BLaER1 treated with 17β-estradiol and CSF1 and Interleukin-3, amounts not matched to agents 10 nM and 100 nM (cell line): ENCODE measurements around the gene ACTR3.
A peak's percentile ranks its signal among the peaks of the same experiment; 100 is the strongest.

ENCODE experiments used
- H3K27ac ChIP-seq, 11 experiments: shearing (Covaris generic); formaldehyde crosslinking; 2 replicates each; pipeline ENCODE4 v1.8.1; 2022
- H3K27me3 ChIP-seq, 11 experiments: shearing (Covaris generic); formaldehyde crosslinking; 2 replicates each; pipeline ENCODE4 v1.8.1; 2022
- H3K36me3 ChIP-seq, 11 experiments: shearing (Covaris generic); formaldehyde crosslinking; 2 replicates each; pipeline ENCODE4 v1.8.1; 2022
- H3K4me1 ChIP-seq, 10 experiments: shearing (Covaris generic); formaldehyde crosslinking; 2 replicates each; pipeline ENCODE4 v1.8.1; 2022
- H3K4me2 ChIP-seq, 11 experiments: shearing (Covaris generic); formaldehyde crosslinking; 2 replicates each; pipeline ENCODE4 v1.8.1; 2022
- H3K4me3 ChIP-seq, 10 experiments: shearing (Covaris generic); formaldehyde crosslinking; 2 replicates each; pipeline ENCODE4 v1.8.1; 2022
- H3K9ac ChIP-seq, 11 experiments: shearing (Covaris generic); formaldehyde crosslinking; 2 replicates each; pipeline ENCODE4 v1.8.1; 2022
- H3K9me3 ChIP-seq, 11 experiments: shearing (Covaris generic); formaldehyde crosslinking; replicated peaks in 1 of 11; 2 replicates each; pipeline ENCODE4 v1.8.1; 2022
- H4K20me1 ChIP-seq, 11 experiments: shearing (Covaris generic); formaldehyde crosslinking; 2 replicates each; pipeline ENCODE4 v1.8.1; 2022
- Cebpa-rat ChIP-seq, 11 experiments: shearing (Covaris generic); IDR thresholded peaks; 2 replicates each; pipeline ENCODE4 v1.8.1; 2022

Gene ACTR3

DNA sequence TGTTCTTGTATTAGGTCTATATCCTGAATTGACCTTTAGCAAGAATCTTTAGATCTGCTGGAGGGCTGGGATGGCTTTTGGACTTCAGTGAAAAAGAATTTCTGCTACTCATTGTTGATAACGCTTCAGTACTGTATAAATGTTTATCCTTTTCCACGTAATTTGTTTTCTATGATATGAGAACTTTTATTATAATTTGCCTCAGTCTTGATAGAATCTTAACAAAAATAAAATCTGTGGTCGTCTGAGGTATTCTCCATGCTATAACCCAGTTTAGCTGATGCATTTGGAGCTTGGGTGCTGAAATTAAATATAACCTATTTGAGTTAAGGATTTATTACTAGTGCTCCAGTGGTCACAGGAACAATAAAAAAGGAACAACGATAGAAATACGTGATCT is 71.1 kb downstream of the ACTR3 start:
- peaks cover 23 to 95% (median 49%) of the 10 kb centered on the region in 11 experiments for H3K36me3 ChIP-seq
- H3K27ac ChIP-seq, result no peak overlapping the region

DNA sequence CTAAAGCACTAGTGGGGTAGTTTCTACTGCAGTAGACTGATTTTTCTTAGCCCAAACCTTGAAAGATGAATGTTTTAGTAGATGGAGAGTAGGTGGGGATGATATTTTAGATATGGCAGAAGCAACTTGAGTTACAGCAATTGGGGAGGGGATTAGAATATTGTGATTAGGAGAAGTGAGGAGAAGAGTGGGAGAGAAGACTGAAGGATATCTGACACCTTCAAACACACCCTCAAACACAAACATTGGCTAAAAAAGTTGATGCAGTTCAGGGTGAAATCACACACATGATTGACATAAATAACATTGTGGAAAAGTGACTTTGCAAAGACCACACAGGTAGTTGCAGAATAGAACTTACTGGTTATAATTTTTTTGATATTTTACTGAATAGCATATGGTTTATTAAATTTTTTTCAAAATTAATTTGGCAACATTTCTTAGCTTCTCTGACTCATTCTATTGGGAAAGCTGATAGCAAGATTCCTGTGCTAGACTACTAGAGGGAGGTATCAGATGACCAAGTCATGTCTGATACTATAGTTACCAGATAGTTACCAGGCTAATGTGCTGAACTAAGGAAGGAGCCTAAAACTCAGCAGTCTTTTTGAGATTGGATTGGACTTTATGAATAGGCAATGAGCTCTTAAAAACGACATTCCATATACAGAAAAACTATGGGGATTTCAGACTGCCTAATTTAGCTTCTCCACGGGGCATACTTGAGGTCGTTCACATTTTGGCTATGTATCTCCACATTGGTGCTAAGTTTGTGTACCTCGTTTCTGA is 73.0 kb downstream of the ACTR3 start:
- TF ChIP-seq Cebpa-rat (IDR thresholded peaks at IDR 0.05), result no peak
- no peaks in the 10 kb centered on the region for H3K27me3 ChIP-seq
- H3K9ac ChIP-seq, result no peak overlapping the region
- H3K4me1 ChIP-seq, result peaks cover 0 to 30% (median 9%) of the 10 kb centered on the region in 10 experiments; a peak in 11 of 20 replicates
- no peak overlapping the region for H3K27ac ChIP-seq
- H3K4me2 ChIP-seq, result no peak overlapping the region
- H3K4me3 ChIP-seq, result no peak overlapping the region
- H3K9me3 ChIP-seq, result no peaks in the 10 kb centered on the region
- H3K36me3 ChIP-seq, result peaks cover 6 to 79% (median 30%) of the 10 kb centered on the region in 11 experiments; a peak in 19 of 22 replicates
- H4K20me1 ChIP-seq, result peaks cover 0 to 100% (median 0%) of the 10 kb centered on the region in 11 experiments; a peak in 6 of 22 replicates

More for the DNA sequence above, 71.1 kb downstream of the ACTR3 start:
- Histone ChIP-seq H3K4me1 (peaks cover 0 to 20% (median under 1%) of the 10 kb centered on the region in 10 experiments; a peak in 6 of 20 replicates), H3K9ac (no peak overlapping the region), H4K20me1 (peaks cover 0 to 100% (median under 1%) of the 10 kb centered on the region in 11 experiments; a peak in 9 of 22 replicates), H3K4me2 (no peak overlapping the region), H3K9me3 (no peaks in the 10 kb centered on the region), H3K27me3 (no peaks in the 10 kb centered on the region), H3K4me3 (no peak overlapping the region)
- TF ChIP-seq Cebpa-rat (IDR thresholded peaks at IDR 0.05), result no peak

DNA sequence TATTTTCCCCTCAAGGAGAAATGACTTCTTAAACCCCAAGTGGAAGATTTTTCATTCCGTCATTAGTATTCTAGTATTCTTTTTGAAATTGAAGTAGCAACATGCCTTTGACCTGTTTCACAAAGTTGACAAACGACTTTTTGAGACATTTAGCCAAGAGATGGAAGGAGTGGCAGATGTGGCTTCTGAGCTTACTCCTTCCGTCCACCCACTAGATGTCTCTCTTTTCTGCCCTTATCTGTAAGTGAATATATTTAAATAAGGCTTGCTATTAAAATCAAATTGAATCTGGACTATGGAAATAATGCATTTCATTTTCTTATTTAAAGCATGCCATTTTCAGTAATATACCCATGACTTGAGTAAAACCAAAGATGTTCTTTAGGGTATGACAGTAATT is 74.1 kb downstream of the ACTR3 start:
- Histone ChIP-seq H3K4me3 (no peak overlapping the region), H3K9me3 (no peaks in the 10 kb centered on the region), H3K9ac (no peak overlapping the region), H3K4me2 (no peak overlapping the region), H3K36me3 (peaks cover 3 to 79% (median 24%) of the 10 kb centered on the region in 11 experiments; a peak in 17 of 22 replicates), H4K20me1 (peaks cover 0 to 98% (median 0%) of the 10 kb centered on the region in 11 experiments; a peak in 6 of 22 replicates), H3K27ac (no peak overlapping the region), H3K27me3 (no peaks in the 10 kb centered on the region), H3K4me1 (peaks cover 0 to 30% (median 9%) of the 10 kb centered on the region in 10 experiments; a peak in 11 of 20 replicates)
- no peak for TF ChIP-seq Cebpa-rat (IDR thresholded peaks at IDR 0.05)

DNA sequence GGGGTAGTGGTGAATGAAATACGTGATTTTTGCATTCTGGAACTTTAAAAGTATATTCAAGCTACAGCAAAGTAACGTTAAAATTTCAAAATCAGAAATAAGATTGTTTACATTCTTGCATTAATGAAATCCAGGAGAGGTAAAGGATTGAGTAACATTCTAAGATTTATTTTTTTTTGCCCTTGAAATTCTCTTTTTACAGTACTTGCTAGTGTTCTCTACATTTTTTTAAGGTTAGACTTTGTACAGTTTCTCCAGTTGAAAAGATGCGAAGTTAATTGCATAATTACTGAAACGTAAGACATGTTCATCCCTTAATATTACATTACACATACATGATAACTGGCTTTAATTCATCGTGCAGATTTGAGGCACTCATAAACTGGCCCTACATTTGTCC is 74.5 kb downstream of the ACTR3 start:
- H3K36me3 ChIP-seq, result peaks cover 0 to 79% (median 19%) of the 10 kb centered on the region in 11 experiments; a peak in 17 of 22 replicates
- H3K27me3 ChIP-seq, result no peaks in the 10 kb centered on the region
- no peak overlapping the region for H3K4me2 ChIP-seq
- no peaks in the 10 kb centered on the region for H3K9me3 ChIP-seq
- H3K27ac ChIP-seq, result no peak overlapping the region
- H3K9ac ChIP-seq, result no peak overlapping the region
- no peak for TF ChIP-seq Cebpa-rat (IDR thresholded peaks at IDR 0.05)
- no peak overlapping the region for H3K4me3 ChIP-seq
- H3K4me1 ChIP-seq, result peaks cover 0 to 30% (median 9%) of the 10 kb centered on the region in 10 experiments; a peak in 11 of 20 replicates
- H4K20me1 ChIP-seq, result peaks cover 0 to 98% (median 0%) of the 10 kb centered on the region in 11 experiments; a peak in 6 of 22 replicates

DNA sequence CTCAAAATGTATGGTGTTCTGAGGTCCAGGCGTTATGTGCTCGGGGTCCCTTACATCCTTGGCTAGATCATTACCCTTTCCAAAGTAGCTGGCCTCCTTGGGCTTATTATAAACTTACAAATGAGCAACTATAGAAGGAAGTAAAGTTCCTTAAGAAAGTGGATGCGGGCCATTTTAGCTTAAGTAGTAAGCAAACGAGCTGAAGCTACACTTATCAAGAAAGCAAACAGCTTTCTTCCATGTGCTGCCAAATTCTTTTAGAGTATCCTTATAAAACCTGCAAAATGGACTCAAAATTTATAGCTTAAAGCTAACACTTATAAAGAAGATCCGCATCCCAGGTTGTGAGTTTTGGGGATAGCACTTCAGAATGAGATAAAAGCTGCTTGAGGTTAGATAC is 75.3 kb downstream of the ACTR3 start:
- TF ChIP-seq Cebpa-rat (IDR thresholded peaks at IDR 0.05), result no peak
- H3K9ac ChIP-seq, result no peak overlapping the region
- no peak overlapping the region for H3K4me3 ChIP-seq
- peaks cover 0 to 30% (median 9%) of the 10 kb centered on the region in 10 experiments; a peak in 11 of 20 replicates for H3K4me1 ChIP-seq
- no peak overlapping the region for H3K27ac ChIP-seq
- H4K20me1 ChIP-seq, result peaks cover 0 to 90% (median 0%) of the 10 kb centered on the region in 11 experiments; a peak in 6 of 22 replicates
- no peaks in the 10 kb centered on the region for H3K27me3 ChIP-seq
- peaks cover 0 to 73% (median 16%) of the 10 kb centered on the region in 11 experiments; a peak in 15 of 22 replicates for H3K36me3 ChIP-seq
- no peak overlapping the region for H3K4me2 ChIP-seq
- H3K9me3 ChIP-seq, result no peaks in the 10 kb centered on the region

DNA sequence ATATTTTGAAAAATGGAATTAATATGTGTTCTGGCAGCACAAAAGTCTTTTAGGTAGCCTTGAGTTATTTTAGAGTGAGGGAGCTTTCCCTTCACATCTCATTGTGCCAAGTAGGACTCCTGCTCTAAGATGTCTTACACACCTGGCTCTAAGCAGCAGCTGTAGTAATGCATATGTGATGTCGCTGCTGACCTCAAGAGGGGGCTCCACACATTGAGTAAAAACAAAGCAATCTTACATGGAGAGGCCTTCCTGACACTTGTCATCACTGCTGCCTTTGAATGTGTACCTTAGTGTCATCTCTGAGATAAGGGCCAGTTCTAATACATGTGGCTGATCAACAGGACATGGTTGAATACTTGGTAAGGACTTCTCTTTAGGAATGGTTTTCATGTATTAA is 75.8 kb downstream of the ACTR3 start:
- H3K36me3 ChIP-seq, result peaks cover 0 to 73% (median 13%) of the 10 kb centered on the region in 11 experiments; a peak in 15 of 22 replicates
- H3K4me3 ChIP-seq, result no peak overlapping the region
- H3K4me1 ChIP-seq, result peaks cover 0 to 30% (median 9%) of the 10 kb centered on the region in 10 experiments; a peak in 11 of 20 replicates
- H3K4me2 ChIP-seq, result peak overlapping the region in 1 of 11 experiments; percentile 34; a peak in 3 of 22 replicates
- H4K20me1 ChIP-seq, result peaks cover 0 to 86% (median 0%) of the 10 kb centered on the region in 11 experiments; a peak in 6 of 22 replicates
- TF ChIP-seq Cebpa-rat (IDR thresholded peaks at IDR 0.05), result no peak
- H3K27me3 ChIP-seq, result no peaks in the 10 kb centered on the region
- H3K27ac ChIP-seq, result no peak overlapping the region
- no peaks in the 10 kb centered on the region for H3K9me3 ChIP-seq
- no peak overlapping the region for H3K9ac ChIP-seq

DNA sequence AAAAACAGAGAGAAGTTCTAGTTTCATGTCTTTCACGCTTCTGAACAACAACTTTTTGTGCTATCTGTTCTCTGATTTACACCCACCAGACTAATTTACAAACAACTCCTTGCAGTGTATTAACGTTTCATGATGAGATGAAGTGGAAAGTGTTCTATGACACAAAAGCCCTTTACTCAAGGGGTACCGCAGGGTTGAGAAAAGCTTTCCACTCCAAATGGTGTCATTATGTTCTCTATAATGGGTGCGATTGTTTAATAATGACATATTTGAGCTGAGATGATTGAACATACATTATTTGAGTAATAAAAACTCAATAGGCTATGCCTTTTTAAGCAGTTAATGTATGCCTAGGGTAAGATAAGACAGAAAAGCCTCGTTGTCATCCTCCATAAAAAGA is 76.3 kb downstream of the ACTR3 start:
- peaks cover 0 to 81% (median 0%) of the 10 kb centered on the region in 11 experiments; a peak in 6 of 22 replicates for H4K20me1 ChIP-seq
- TF ChIP-seq Cebpa-rat (IDR thresholded peaks at IDR 0.05), result no peak
- peak overlapping the region in 5 of 11 experiments; percentile 27 to 40 (median 38); a peak in 7 of 22 replicates for H3K4me2 ChIP-seq
- H3K27ac ChIP-seq, result no peak overlapping the region
- peaks cover 0 to 73% (median 8%) of the 10 kb centered on the region in 11 experiments; a peak in 10 of 22 replicates for H3K36me3 ChIP-seq
- peaks cover 0 to 30% (median 9%) of the 10 kb centered on the region in 10 experiments; a peak in 11 of 20 replicates for H3K4me1 ChIP-seq
- H3K4me3 ChIP-seq, result no peak overlapping the region
- no peaks in the 10 kb centered on the region for H3K9me3 ChIP-seq
- H3K27me3 ChIP-seq, result no peaks in the 10 kb centered on the region
- no peak overlapping the region for H3K9ac ChIP-seq

DNA sequence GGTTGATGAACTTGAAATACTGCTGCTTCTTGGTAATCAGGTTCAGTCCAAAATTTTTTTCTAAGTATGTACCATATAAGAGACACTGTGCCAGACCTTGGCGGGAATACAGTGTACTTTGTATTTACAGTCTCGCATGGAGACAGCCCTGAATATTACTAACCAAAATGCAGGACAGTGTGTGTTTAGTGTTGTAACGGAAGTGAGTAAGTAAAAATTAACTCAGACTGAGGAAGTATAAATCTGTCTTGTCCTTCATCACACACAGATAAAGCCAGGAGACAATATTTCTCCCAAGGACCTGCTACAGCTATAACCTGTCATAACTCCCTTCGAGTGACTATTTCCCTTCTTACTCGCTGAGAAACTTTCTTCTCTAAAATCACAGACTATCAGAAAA is 76.9 kb downstream of the ACTR3 start:
- TF ChIP-seq Cebpa-rat (IDR thresholded peaks at IDR 0.05), result no peak
- no peak overlapping the region for H3K4me3 ChIP-seq
- H3K9me3 ChIP-seq, result no peaks in the 10 kb centered on the region
- no peaks in the 10 kb centered on the region for H3K27me3 ChIP-seq
- peak overlapping the region in 6 of 11 experiments; percentile 9 to 40 (median 36); a peak in 8 of 22 replicates for H3K4me2 ChIP-seq
- H3K36me3 ChIP-seq, result peaks cover 0 to 73% (median 3%) of the 10 kb centered on the region in 11 experiments; a peak in 7 of 22 replicates
- H3K27ac ChIP-seq, result no peak overlapping the region
- H4K20me1 ChIP-seq, result peaks cover 0 to 76% (median 0%) of the 10 kb centered on the region in 11 experiments; a peak in 6 of 22 replicates
- 0 out of 22 replicates have a peak overlapping the region, but pooled peaks of 1 of the 11 experiments have one; percentile 20 for H3K9ac ChIP-seq
- H3K4me1 ChIP-seq, result peaks cover 0 to 30% (median 9%) of the 10 kb centered on the region in 10 experiments; a peak in 11 of 20 replicates

DNA sequence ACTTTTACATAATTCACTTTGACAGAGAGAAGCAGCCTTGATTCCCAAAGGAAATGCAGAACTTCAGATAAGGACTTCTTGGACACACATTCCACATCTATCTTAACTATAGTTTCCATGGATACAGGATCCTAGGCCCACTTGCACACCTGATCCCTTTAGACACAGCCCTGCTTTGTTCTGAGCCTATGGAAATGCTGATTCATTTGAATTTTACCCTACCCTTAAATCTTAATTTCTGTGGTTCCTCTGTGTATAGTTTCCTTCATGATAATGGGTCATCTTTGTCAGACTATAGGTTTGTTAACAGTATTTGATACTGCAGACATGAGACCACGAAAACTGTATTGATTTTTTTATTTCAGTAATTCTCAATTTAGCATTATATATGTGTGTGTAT is 77.4 kb downstream of the ACTR3 start:
- H3K4me3 ChIP-seq, result no peak overlapping the region
- no peaks in the 10 kb centered on the region for H3K9me3 ChIP-seq
- H3K27me3 ChIP-seq, result no peaks in the 10 kb centered on the region
- peaks cover 0 to 31% (median 9%) of the 10 kb centered on the region in 10 experiments; a peak in 11 of 20 replicates for H3K4me1 ChIP-seq
- H3K27ac ChIP-seq, result no peak overlapping the region
- H3K4me2 ChIP-seq, result no peak overlapping the region; a peak in 1 of 22 replicates
- TF ChIP-seq Cebpa-rat (IDR thresholded peaks at IDR 0.05), result no peak
- H3K9ac ChIP-seq, result no peak overlapping the region
- peaks cover 0 to 76% (median 0%) of the 10 kb centered on the region in 11 experiments; a peak in 7 of 22 replicates for H4K20me1 ChIP-seq
- peaks cover 0 to 73% (median 0%) of the 10 kb centered on the region in 11 experiments; a peak in 6 of 22 replicates for H3K36me3 ChIP-seq
